NCI-H2171 (cell line): ENCODE data around the gene TUBA1C.
"Not testable (repeated sequence)": the region's sequence is repeated elsewhere in the genome, so short reads cannot be mapped to it uniquely, and the experiment has no call there.

Source experiments
- DNase-seq: peaks from one replicate; lab custom pipeline; 2025; lab: John Stamatoyannopoulos, UW

TUBA1C gene

DNA sequence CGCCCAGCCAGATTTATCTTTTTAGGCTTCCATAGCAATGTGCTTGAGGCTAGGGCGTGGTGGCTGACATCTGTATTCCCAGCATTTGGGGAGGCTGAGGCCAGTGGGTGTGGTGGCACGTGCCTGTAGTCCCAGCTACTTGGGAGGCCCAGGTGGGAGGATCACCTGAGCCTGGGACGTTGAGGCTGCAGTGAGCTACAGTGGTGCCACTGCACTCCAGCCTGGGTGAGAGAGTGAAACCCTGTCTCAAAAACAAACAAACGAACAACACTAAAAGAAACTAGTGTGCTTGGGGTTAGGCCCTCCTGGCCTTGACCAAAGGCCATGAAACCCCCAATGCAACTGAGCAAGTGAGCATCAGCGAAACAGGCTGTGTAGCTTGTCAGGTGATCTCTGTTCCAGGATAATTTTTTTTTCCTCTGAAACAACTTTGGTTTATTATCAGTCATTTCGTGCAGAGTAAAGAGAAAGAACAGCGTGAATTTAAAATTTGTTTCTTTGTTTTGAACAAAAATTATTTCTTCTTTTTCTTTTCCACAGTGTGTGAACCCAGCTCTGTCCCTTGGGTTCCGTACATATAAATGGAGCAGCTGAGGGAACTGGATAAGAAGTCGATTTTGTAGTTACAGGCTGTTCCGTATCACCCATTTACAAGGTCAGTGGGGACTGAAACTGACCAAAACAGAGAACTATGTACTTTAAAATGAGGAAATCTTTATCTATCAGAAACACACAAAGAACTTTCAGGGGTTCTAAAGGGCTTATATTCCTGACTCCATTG, 8.8 kb upstream of the TUBA1C start:
- no peak for DNase-seq

DNA sequence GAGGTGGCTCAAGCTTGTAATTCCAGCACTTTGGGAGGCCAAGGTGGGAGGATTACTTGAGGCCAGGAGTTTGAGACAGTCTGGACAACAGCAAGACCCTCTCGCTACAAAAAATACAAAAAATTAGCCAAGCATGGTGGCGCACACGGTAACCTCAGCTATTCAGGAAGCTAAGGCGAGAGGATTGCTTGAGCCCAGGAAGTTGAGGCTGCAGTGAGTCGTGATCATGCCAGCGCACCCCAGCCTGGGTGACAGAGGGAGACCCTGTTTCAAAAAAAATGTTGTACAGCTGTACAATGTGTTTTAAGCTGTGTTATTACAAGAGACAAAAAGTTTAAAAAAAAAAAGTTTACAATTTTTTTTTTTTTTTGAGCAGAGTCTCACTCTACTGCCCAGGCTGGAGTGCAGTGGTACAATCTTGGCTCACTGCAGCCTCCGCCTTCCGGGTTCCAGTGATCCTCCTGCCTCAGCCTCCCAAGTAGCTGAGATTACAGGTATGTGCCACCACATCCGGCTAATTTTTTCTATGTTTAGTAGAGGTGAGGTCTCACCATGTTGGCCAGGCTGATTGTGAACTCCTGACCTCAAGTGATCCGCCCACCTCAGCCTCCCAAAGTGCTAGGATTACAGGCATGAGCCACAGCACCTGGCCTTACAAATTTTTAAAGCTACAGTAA, 7.2 kb upstream of the TUBA1C start:
- DNase-seq, result not testable (repeated sequence)

DNA sequence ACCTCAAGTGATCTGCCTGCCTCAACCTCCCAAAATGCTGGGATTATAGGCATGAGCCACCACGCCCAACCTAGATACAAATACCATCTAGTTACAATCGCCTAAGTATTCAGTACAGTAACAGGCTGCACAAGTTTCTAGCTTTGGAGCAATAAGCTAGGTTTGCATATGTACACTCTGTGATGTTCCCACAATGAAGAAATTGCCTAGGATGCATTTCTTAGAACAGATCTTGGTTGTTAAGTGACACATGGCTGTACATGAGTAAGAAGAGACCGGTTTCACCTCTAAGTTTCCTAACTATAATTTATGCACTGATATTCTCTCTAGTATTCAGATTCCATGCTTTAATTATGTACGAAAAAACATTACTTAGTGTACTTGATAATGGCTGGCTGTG, 5.4 kb upstream of the TUBA1C start:
- no peak for DNase-seq

DNA sequence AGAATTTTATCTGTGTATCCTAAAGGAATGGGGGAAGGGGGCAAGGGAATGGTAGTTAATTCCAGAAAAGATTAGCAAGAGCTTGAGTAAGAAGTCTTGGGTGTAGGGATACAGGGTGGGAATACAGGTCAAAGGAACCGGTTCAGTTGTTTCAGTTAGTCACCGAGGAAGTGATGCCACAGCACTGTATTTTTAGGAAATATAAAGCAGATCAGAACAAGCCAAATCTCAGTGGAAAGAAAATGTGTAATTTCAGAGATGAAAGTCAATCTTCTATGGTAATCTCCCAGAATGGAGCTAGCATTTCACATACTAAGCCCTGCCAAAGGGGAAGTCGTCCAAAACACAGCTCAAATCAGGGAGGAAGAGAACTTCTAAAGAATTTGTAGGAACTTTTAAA, 4.7 kb upstream of the TUBA1C start:
- no peak for DNase-seq

DNA sequence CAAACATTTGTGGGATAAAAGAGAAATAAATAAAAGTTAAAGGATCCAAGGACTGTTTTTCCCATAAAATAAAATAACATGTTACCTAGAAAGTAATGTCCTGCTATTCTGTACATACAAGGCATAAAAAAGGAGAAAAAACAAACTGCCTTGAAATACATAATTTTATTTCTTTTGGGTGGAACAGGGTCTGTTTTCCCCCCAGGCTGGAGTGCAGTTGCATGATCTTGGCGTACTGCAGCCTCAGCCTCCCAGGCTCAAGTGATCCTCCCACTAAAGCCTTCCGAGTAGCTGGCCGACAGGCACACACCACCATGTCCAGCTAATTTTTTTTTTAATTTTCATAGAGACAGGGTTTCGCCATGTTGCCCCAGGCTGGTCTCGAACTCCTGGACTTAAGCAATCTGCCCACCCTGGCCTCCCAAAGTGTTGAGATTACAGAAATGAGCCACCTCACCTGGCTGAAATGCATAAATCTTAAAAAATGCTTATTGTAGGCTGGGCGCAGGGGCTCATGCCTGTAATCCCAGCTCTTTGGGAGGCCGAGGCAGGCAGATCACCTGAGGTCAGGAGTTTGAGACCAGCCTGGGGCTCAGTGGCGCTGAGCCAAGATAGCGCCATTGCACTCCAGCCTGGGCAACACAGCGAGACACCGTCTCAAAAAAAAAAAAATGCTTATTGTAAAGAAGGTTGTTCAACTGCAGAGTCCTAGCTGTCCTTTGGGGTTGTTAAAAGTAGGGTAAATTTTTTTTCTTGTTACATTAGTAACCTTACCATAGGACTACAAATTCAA, 4.1 kb upstream of the TUBA1C start:
- no peak for DNase-seq

DNA sequence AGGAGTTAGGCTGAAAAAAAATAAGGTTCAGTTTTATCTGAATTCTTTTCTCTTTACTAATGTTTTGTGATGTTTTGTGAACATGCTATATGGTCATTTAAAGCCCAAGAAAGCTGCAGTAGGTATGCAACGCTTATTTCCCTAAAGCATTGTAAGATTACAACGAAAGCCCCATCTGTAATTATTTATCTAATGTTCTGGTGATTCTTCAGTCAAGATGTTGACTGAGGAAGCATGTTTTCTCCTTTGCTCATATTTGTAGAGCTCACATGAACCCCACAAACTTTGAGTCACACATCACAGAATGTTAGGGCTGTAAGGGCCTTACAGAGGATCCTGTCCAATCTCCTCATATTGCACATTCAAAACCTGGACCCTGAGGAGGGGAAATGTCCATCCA, 3.2 kb upstream of the TUBA1C start:
- DNase-seq, result no peak

DNA sequence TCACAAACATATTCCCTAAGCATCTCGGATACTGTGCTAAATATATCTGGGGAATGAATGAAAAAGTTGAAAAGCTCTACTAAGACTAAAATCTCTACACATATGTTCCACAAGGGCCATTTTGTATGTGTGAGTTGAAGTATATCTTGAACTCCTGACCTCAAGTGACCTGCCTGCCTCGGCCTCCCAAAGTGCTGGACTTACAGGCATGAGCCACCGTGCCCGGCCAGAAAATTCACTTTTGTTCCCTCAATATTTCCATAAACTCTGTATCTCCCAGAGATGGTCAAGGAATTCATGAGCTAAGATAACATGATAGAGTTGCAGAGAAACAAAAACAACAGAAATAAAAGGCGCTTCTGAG, 1.5 kb upstream of the TUBA1C start:
- DNase-seq, result no peak

DNA sequence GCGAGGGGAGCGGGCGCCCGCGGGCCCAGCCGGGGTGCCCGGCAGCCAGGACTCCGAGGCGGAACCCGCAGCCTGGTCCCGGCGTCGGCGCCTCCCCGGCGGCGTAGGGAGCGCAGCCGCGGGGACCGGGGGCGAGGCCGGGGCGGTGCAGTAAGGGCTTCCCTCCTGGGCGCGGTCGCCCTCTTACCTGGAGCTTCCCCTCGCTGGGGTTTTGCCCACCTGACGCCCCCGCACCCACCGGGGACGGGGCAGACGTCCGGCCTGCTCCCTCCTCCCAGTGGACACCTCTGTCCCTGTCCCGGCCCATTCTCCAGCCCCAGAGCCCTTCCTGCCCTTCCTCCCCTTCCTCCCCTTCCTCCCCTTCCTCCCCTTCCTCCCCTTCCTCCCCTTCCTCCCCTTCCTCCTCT, 413 bp upstream of the TUBA1C start:
- peak; percentile 44 for DNase-seq

DNA sequence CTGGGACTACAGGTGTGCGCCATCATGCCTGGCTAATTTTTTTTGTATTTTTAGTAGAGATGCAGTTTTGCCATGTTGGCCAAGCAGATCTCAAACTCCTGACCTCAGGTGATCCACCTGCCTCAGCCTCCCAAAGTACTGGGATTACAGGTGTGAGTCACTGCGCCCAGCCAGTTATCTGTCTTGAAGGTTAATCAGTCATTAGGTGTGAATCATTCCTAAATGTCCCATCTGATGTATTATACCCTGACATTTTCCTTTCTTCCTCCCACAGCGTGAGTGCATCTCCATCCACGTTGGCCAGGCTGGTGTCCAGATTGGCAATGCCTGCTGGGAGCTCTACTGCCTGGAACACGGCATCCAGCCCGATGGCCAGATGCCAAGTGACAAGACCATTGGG, 4.3 kb downstream of the TUBA1C start:
- DNase-seq, result not testable (repeated sequence)

DNA sequence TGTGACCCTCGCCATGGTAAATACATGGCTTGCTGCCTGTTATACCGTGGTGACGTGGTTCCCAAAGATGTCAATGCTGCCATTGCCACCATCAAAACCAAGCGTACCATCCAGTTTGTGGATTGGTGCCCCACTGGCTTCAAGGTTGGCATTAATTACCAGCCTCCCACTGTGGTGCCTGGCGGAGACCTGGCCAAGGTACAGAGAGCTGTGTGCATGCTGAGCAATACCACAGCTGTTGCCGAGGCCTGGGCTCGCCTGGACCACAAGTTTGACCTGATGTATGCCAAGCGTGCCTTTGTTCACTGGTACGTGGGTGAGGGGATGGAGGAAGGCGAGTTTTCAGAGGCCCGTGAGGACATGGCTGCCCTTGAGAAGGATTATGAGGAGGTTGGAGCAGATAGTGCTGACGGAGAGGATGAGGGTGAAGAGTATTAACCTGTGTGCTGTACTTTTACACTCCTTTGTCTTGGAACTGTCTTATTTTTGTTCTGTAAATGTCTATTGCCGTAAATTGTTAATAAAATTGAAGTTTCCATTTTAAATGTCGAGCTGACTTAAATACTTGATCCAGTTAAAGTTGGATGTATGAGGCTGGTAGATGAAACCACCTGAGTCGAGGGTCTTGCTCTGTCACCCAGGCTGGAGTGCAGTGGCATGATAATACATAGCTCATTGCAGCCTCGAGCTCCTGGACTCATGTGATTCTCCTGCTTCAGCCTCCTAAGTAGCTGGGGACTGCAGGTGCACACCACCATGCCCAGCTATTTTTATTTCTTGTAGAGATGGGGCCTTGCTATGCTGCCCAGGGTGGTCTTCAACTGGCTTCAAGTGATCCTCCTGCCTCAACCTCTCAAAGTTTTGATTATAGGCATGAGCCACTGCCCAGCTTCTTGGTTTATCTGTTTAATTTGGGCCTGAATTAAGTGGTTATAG, 8.2 kb downstream of the TUBA1C start:
- DNase-seq, result no peak

DNA sequence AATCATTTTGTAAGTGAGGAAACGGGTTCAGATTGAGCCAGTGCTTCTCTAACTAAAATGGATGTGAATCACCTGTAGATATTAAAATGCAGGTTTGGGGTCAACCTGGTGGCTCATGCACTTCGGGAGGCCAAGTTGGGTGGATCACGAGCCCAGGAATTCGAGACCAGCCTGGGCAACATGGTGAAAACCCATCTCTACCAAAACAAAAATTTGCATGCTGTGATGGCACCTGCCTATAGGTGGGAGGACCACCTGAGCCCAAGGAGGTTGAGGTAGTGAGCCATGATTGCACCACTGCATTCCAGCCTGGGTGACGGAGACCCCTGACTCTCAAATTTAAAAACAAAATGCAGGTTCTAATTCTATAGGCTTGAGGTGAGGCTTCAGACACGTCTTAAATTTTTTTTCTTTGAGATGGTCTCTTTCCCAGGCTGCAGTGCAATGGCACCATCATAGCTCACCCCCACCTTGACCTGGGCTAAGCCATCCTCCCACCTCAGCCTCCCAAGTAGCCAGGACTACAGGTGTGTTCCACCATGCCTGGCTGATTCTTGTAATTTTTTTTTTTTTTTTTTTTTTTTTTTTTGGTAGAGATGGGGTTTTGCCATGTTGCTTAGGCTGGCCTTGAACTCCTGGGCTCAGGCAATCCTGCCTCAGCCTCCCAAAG, 9.0 kb downstream of the TUBA1C start:
- no peak for DNase-seq

DNA sequence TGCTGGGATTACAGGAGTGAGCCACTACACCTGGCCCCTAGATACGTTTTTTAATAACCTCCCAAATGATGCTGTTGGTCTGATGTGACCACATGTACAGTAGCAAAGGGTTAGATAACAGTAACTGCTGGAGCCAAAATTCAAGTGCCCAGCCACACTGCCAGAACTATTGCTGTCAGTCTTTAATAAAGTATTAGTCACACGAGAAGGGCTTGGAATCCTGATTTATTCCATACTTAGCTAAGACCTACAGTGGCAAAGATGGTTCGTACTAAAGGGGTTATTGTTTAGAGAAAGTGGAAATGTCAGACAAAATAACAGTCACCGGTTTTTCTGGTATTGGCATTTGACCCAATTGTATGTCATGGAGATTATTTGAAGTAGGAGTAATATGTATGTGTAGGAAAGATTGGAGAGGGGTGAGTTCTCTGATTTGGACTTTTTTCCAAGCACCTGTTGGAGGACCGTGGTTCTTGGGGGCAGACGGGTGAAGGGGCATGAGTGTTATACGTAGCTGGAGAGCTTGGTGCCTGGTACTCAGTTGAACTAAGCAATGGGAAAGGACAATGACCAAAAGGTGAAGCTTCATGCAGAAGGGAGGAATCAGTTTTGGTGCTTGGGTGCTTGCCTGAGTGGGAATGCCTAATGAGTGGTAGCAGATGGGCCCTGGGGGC, 9.7 kb downstream of the TUBA1C start:
- DNase-seq, result no peak

DNA sequence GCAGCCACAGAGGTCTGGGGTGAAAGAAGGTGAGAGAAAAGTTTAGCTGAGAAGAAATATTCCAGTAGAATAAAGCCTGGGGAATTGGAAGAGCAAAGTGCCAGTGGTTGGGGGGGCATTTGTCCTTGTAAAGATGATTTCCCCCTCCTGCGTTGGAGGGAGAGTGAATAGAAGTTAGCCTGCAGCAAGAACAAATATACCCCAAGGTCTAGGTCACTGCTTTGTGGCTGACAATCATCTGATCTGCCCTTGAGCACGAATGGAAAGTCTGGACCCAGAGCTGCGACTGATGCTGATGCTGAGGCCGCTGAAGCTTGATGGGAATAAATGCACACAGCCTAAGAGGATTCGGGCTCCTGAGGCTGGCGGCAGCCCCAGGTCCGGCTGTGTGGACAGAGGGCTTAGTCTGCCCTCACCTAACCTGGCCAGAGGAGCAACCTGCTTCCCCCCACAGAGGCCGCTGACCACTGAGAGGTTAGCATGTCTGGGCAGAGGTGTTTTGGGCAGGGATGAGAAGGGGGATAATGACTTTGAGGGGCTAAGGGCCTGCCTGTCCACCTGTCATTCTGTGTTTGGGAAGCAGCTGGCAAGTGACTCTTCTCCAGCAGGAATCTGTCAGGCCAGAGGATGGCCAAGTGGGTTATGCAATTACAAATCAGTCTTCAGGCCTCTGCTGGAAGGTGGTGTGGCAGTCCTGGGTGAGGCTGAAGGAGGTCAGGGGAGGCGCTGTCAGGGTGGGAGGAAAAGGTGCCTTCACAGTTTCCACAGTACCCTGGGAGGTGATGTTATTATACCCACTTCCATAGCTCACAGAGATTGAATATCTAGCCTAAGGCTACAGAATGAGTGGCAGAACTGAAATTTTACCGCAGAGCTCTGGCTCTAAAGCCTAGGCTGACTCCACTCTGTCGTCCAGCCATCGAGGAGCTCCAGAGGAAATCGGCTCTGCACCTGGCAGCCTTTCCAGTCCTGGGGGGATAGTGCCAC, 11.7 kb downstream of the TUBA1C start:
- DNase-seq, result no peak

DNA sequence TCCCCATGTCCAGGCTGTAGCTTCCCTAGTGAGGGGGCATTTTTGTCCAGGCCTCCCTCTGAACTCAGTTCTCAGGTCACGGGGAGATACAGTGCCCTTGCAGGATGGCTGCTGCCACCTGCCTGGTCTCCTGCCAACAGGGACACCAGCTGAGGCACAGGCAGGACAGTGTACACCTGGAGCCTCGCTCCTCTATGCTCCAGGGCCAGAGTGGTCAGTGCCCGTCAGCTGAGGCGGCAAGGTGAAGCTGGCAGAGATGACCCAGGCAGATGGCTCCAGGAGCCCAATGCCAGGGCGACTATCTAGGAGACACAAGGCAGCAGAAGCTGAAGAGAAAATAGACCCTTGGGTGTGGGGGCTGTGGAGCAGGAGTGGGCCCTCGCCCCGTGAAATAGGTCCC, 12.6 kb downstream of the TUBA1C start:
- DNase-seq, result no peak

DNA sequence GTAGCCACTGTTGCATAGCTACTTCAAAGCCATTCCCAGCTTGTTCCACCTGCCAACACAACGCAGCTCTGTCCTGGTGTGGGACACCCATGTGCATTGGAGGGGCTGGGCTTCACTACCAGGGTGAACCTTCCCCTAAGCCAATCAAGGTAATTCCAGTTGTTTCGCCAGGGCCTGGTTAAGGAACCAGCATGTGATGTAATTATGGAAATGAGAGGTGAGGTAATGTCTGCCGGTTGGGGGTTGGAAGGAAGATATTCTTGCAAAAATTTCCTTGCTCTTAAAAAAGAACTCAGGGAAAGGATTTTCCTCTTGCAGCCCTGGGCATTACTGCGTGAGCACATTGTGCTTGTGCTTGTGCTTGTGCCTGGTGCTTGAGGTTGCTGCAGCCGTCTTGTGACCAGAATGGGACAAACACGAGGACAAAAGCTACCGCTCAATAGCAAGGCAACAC, 14.9 kb downstream of the TUBA1C start:
- no peak for DNase-seq

DNA sequence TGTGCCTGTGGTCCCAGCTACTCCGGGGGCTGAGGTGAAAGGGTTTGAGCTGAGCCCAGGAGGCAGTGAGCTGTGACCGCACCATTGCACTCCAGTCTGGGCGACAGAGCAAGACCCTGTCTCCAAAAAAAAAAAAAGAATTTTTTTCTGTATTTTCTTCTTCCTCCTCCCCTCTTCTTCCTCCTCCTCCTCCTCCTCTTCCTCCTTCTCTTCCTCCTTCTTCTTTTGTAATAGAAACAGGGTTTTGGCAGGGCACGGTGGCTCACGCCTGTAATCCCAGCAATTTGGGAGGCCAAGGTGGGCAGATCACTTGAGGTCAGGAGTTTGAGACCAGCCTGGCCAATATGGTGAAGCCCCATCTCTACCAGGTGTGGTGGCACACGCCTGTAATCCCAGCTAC, 15.7 kb downstream of the TUBA1C start:
- DNase-seq, result not testable (repeated sequence)

DNA sequence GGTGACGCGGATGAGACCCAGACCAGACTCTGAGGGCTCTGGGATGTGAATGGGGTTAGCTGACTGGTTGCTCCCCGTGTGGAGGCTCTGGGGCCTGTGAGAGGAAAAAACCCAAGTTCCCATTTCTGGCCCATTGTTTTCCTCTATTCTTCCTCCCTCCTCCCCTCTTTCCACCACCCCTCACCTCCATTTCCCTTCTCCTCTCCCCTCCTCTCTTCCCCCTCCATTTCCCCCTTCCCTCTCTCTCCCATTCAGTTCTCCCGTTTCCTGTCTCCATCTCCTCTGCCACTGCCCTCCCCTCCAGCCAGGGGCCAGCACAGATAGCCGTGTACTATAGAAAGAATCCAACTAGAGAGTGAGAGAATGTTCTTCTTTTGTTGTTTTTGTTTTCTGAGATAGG, 17.4 kb downstream of the TUBA1C start:
- no peak for DNase-seq

DNA sequence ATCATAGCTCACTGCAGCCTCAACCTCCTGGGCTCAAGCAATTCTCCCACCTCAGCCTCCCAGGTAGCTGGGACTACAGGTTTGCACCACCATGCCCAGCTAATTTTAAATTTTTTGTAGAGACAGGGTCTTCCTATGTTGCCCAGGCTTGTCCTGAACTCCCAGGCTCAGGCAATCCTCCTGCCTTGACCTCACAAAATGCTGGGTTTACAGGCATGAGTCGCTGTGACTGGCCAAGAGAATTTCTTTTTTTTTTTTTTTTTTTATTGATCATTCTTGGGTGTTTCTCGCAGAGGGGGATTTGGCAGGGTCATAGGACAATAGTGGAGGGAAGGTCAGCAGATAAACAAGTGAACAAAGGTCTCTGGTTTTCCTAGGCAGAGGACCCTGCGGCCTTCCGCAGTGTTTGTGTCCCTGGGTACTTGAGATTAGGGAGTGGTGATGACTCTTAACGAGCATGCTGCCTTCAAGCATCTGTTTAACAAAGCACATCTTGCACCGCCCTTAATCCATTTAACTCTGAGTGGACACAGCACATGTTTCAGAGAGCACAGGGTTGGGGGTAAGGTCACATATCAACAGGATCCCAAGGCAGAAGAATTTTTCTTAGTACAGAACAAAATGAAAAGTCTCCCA, 18.0 kb downstream of the TUBA1C start:
- not testable (repeated sequence) for DNase-seq
